Measurements from ENCODE around the gene ARPC1B.

- TF ChIP-seq, protein P1, sequence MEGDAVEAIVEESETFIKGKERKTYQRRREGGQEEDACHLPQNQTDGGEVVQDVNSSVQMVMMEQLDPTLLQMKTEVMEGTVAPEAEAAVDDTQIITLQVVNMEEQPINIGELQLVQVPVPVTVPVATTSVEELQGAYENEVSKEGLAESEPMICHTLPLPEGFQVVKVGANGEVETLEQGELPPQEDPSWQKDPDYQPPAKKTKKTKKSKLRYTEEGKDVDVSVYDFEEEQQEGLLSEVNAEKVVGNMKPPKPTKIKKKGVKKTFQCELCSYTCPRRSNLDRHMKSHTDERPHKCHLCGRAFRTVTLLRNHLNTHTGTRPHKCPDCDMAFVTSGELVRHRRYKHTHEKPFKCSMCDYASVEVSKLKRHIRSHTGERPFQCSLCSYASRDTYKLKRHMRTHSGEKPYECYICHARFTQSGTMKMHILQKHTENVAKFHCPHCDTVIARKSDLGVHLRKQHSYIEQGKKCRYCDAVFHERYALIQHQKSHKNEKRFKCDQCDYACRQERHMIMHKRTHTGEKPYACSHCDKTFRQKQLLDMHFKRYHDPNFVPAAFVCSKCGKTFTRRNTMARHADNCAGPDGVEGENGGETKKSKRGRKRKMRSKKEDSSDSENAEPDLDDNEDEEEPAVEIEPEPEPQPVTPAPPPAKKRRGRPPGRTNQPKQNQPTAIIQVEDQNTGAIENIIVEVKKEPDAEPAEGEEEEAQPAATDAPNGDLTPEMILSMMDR (IDR thresholded peaks at IDR 0.05 in 4 of 5, conservative IDR thresholded peaks at IDR 0.05 in 1 of 5) = no peak
- TF ChIP-seq POLR2A (IDR thresholded peaks at IDR 0.05) = no peak
Observed at GRCh38 chr7:99387912-99388311, 13.4 kb downstream of the ARPC1B start.
